Transverse colon (tissue), 4 donors: ENCODE data around the gene YTHDC2. TPM values are rescaled to one million over a fixed set of nuclear protein-coding genes. Genes with fewer than 3 reads are reported as not detected.
A peak's percentile ranks its signal among the peaks of the same experiment; 100 is the strongest.

Experiments used
- DNase-seq: peaks from one replicate; pipeline ENCODE4 v3.0.0-alpha.2; 2019
- H3K27ac ChIP-seq, 4 donors: fragments of 200-600 bp; sonication (generic); 2 replicates each; pipeline ENCODE4 v1.5.1; 2016 to 2018; ENCODE audit warnings: inconsistent platforms in 4 of 4
- H3K27me3 ChIP-seq: fragments of 200-600 bp; sonication (generic); 2 replicates; pipeline ENCODE4 v1.5.1; 2017; ENCODE audit warnings: inconsistent platforms
- H3K36me3 ChIP-seq, 4 donors: fragments of 200-600 bp; sonication (generic); 2 replicates each; pipeline ENCODE4 v1.5.1; 2017 to 2019; ENCODE audit warnings: inconsistent platforms in 4 of 4
- H3K4me1 ChIP-seq, 4 donors: fragments of 200-600 bp; sonication (generic); 2 replicates each; pipeline ENCODE4 v1.5.1; 2017 to 2020; ENCODE audit warnings: inconsistent platforms in 4 of 4
- H3K4me3 ChIP-seq, 4 donors: fragments of 200-600 bp; sonication (generic); 1 replicate in 1 of 4; 2 replicates in 3 of 4; pipeline versions ENCODE4 v1.5.1 to v1.6.1; 2017 to 2019; ENCODE audit warnings: inconsistent platforms in 4 of 4
- H3K9me3 ChIP-seq, 2 donors: fragments of 200-600 bp; sonication (generic); 2 replicates each; pipeline ENCODE4 v1.5.1; 2017 to 2019; ENCODE audit warnings: inconsistent platforms in 2 of 2
- EP300 ChIP-seq: sonication (generic); formaldehyde crosslinking; IDR thresholded peaks from one replicate; pipeline ENCODE4 v1.6.1; 2017; ENCODE audit warnings: antibody characterized with exemption, low read depth
- POLR2A ChIP-seq: fragments of 450-650 bp; IDR thresholded peaks from one replicate; pipeline ENCODE4 v1.6.1; 2016; ENCODE audit warnings: antibody characterized with exemption, mild to moderate bottlenecking, moderate library complexity
- POLR2AphosphoS5 ChIP-seq, 3 donors: sonication (generic); formaldehyde crosslinking; IDR thresholded peaks; one replicate each; pipeline ENCODE4 v1.6.1; 2016; ENCODE audit warnings: antibody characterized with exemption in 3 of 3
- WGBS, 2 donors: methylation state at CpG; one replicate each; pipeline ENCODE4 v1.1.5; 2018; ENCODE audit warnings: low coverage in 1 of 2; 5-methylcytosine and 5-hydroxymethylcytosine counted together
- in situ Hi-C, 4 donors: fragments of 200-750 bp; cut with MboI; loops; one replicate each; pipeline versions ENCODE4 v1.15.0 to v1.15.1; 2017; ENCODE audit warnings: low sequenced_read_pairs in 3 of 4, low pct_ligation_motif_present in 1 of 4, low pct_unique_long_range_greater_than_20kb in 1 of 4
- intact Hi-C: fragments of 100-400 bp; cut with DNase I; formaldehyde crosslinking; loops from one replicate; pipeline ENCODE4 v1.15.1; 2023; ENCODE audit warnings: low total_unique reads
- total RNA-seq, 4 donors: library from RNA; depleted of rRNA; stranded (reverse); fragments of >200 nt; gene quantifications; one replicate each; pipeline ENCODE4 v1.1.0, GENCODE V29; 2016
- TF ChIP-seq, protein P1 (sequence below), 5 experiments: fragments of 200-600 bp in 3 of 5; fragments of 450-650 bp in 2 of 5; sonication (generic) in 3 of 5; IDR thresholded peaks; 1 replicate in 2 of 5; 2 replicates in 3 of 5; pipeline ENCODE4 v1.5.1; 2016 to 2017; ENCODE audit warnings: antibody characterized with exemption in 5 of 5, inconsistent platforms in 3 of 5, mild to moderate bottlenecking in 2 of 5, moderate library complexity in 1 of 5

The YTHDC2 gene
- total RNA-seq, 4 donors from 2014 or later, result 23.6 to 35.4 (median 27.6) TPM

DNA sequence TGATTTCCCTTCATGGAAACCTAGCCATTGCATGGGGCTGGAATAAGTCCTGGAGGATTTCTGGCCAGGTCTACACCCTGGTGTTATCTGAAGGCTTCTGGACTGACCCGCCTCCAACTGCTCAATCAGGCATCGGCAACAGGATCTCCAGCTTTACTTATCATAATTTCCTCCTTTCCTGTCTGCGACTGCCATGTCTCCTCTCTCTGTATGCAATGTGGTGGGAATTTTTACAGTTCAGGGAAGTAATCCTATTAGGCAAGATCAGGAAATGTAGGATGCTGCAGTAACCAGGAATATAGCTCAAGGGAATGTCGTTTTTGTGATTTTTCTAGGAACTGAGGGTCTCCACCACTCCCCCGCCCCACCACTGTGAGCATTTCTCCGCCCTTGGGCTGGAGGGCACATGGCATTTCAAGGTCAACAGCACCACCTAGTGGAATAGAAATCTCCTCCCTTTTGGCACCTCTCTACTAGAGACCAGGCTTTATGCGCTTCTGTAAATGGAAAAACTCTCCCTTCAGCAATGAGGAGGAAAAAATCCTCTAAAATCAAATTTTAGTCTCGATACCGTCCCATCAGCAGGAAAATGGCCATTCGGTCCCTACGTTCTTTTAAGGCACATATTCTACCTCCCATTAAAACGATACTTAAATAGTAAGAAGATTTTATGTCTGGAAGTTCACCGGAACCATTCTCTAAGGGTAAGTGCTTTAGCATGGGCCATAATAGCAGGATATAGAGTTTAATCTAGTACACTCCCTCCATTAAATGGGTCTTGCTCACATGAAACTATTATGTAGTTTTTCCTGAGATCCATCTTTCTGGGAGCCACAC, 93.0 kb downstream of the YTHDC2 start:
- H3K27me3 ChIP-seq, result peaks cover 8% of the 10 kb centered on the region
- in situ Hi-C loops, result loop anchor here in 1 of 4 donors (25.0 kb wide), 2 partner anchors 219 to 619 kb away; partner anchors contain the start of gene DCP2
- peak; percentile 11 for DNase-seq

DNA sequence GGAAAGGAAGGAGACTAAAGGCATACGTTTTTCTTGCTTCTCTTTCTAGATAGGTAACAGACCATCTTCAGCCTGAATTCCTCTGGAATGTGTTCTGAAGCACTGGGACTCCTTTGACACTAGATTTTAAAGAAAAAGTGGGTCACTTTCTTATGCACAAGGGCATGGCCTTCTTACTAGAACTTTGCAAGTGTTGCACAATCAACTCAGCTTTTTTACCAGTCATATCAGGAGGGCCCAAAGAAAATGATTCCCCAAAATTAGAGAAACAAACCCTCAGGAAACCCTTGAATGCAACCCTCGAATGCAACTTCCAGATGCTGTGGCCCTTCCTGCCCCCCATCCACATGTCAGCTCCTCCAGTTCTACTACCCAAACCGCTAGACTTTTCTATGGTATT, 93.9 kb downstream of the YTHDC2 start:
- Histone ChIP-seq H3K9me3 (no peaks in the 10 kb centered on the region), H3K27ac (no peak overlapping the region), H3K4me3 (no peak overlapping the region), H3K36me3 (no peaks in the 10 kb centered on the region), H3K4me1 (peaks cover 0 to 3% (median 0%) of the 10 kb centered on the region in 4 donors), H3K27me3 (peaks cover 9% of the 10 kb centered on the region)
- no peak for DNase-seq
- in situ Hi-C loops (loop anchor here in 1 of 4 donors (25.0 kb wide), 2 partner anchors 220 to 620 kb away; partner anchors contain the start of gene DCP2), intact Hi-C loops (loop anchor here (10.0 kb wide), 1 partner anchor 613 kb away; no protein-coding TSS in a partner anchor)
- 66 to 71% methylated on average over 3 of the region's 3 CpGs for WGBS, 2 donors
- TF ChIP-seq POLR2AphosphoS5 (IDR thresholded peaks at IDR 0.05) (no peak), POLR2A (no peak), EP300 (no peak)
- TF ChIP-seq, protein P1, sequence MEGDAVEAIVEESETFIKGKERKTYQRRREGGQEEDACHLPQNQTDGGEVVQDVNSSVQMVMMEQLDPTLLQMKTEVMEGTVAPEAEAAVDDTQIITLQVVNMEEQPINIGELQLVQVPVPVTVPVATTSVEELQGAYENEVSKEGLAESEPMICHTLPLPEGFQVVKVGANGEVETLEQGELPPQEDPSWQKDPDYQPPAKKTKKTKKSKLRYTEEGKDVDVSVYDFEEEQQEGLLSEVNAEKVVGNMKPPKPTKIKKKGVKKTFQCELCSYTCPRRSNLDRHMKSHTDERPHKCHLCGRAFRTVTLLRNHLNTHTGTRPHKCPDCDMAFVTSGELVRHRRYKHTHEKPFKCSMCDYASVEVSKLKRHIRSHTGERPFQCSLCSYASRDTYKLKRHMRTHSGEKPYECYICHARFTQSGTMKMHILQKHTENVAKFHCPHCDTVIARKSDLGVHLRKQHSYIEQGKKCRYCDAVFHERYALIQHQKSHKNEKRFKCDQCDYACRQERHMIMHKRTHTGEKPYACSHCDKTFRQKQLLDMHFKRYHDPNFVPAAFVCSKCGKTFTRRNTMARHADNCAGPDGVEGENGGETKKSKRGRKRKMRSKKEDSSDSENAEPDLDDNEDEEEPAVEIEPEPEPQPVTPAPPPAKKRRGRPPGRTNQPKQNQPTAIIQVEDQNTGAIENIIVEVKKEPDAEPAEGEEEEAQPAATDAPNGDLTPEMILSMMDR (IDR thresholded peaks at IDR 0.05), result no peak

More for the DNA sequence above, 93.0 kb downstream of the YTHDC2 start:
- Histone ChIP-seq H3K9me3 (no peaks in the 10 kb centered on the region), H3K4me3 (no peak overlapping the region), H3K4me1 (no peaks in the 10 kb centered on the region), H3K27ac (no peak overlapping the region), H3K36me3 (no peaks in the 10 kb centered on the region)
- intact Hi-C loops, result loop anchor here (10.0 kb wide), 1 partner anchor 612 kb away; no protein-coding TSS in a partner anchor
- WGBS, 2 donors, result 47 to 50% methylated on average over 5 to 13 of the region's 13 CpGs
- TF ChIP-seq EP300, result no peak
- TF ChIP-seq, protein P1 (IDR thresholded peaks at IDR 0.05), result peak; percentile 61 to 69 (median 67)

DNA sequence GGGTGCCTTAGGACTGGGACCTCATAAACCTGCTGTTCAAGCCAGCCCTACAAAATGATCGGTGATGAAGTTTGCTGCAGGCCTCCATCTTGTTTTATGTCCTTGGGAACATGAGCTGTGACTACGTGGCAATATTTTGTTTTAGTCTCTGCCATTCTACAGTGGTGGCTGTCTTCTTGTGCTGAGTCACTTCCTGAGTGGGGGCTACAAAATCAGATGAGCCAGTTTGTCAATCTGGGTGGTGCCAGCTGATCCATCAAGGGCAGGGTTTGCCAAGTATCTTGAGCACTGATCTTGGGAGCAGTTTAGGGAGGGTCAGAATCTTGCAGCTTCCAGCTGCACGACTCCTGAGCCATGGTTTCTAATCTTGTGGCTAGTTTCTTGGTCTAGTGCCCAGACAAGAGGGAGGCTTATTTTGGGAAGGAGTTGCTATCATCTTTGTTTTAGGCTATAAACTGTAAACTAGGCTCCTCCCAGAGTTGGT, 94.7 kb downstream of the YTHDC2 start:
- Histone ChIP-seq H3K9me3 (no peaks in the 10 kb centered on the region), H3K4me3 (no peak overlapping the region), H3K27ac (no peak overlapping the region), H3K36me3 (no peaks in the 10 kb centered on the region), H3K4me1 (peaks cover 0 to 3% (median 0%) of the 10 kb centered on the region in 4 donors), H3K27me3 (peaks cover 17% of the 10 kb centered on the region)
- in situ Hi-C loops, result loop anchor here in 1 of 4 donors (25.0 kb wide), 2 partner anchors 221 to 621 kb away; partner anchors contain the start of gene DCP2
- WGBS, 2 donors, result 64 to 80% methylated on average over 1 to 3 of the region's 3 CpGs
- intact Hi-C loops, result loop anchor here (10.0 kb wide), 1 partner anchor 613 kb away; no protein-coding TSS in a partner anchor
- DNase-seq, result no peak
- TF ChIP-seq EP300, result no peak
- no peak for TF ChIP-seq POLR2AphosphoS5 (IDR thresholded peaks at IDR 0.05)
- no peak for TF ChIP-seq POLR2A
- TF ChIP-seq, protein P1 (IDR thresholded peaks at IDR 0.05), result no peak

DNA sequence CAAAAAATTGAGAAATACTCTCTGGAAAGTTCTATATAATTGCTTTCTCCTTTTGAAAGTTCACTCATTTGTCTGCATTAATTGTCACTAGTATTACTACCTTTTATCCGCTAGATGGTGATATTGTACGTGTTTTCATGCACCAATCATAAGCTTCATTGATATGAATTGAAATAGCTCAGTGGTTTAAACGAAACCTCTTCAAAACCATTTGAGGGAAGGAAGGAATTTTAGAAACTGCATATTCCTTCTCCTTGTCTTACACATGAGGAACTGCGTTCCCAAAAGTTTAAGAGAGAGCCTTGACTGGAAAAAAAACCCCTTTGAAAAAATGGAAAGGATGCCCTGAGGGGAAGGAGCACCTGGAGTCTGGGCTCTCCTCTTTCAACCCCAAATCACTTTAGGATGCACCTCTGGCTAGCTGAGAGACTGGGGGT, 98.6 kb downstream of the YTHDC2 start:
- no peak for DNase-seq
- TF ChIP-seq, protein P1 (IDR thresholded peaks at IDR 0.05), result peak; percentile 52 to 62 (median 58)
- no peak for TF ChIP-seq POLR2AphosphoS5 (IDR thresholded peaks at IDR 0.05)
- Histone ChIP-seq H3K27ac (no peak overlapping the region), H3K27me3 (peaks cover 13% of the 10 kb centered on the region), H3K36me3 (no peaks in the 10 kb centered on the region), H3K4me1 (peaks cover 0 to 3% (median 0%) of the 10 kb centered on the region in 4 donors), H3K9me3 (no peaks in the 10 kb centered on the region), H3K4me3 (no peak overlapping the region)
- WGBS, 2 donors, result 2 to 5% methylated on average over 4 of the region's 4 CpGs
- intact Hi-C loops, result loop anchor here (10.0 kb wide), 2 partner anchors 1453 to 1633 kb away; no protein-coding TSS in a partner anchor
- in situ Hi-C loops, result loop anchor here in 1 of 4 donors (25.0 kb wide), 2 partner anchors 225 to 625 kb away; partner anchors contain the start of gene DCP2
